ENCODE data around the gene PDE9A. TPM values are rescaled to one million over a fixed set of nuclear protein-coding genes. Genes with fewer than 3 reads are reported as not detected.

PDE9A gene
- total RNA-seq, 2 experiments from 2014 or later, result 4.7 to 6.1 TPM

- no peak for DNase-seq
- Mint-ChIP-seq H3K4me1 (peaks cover 36% of the 10 kb centered on the region), H3K27ac (no peak overlapping the region), H3K36me3 (ENCODE audit: low read depth) (no peaks in the 10 kb centered on the region), H3K4me3 (no peak overlapping the region), H3K27me3 (peaks cover 29% of the 10 kb centered on the region), H3K9me3 (no peaks in the 10 kb centered on the region)
- ChIA-PET POLR2A (no interaction called here), CTCF (no interaction called here)
Observed at GRCh38 chr21:42779431-42779861, 126.0 kb downstream of the PDE9A start.

- Mint-ChIP-seq H3K4me3 (no peak overlapping the region), H3K36me3 (ENCODE audit: low read depth) (no peaks in the 10 kb centered on the region), H3K4me1 (peaks cover 44% of the 10 kb centered on the region), H3K27ac (no peak overlapping the region), H3K27me3 (peaks cover 29% of the 10 kb centered on the region), H3K9me3 (no peaks in the 10 kb centered on the region)
- ChIA-PET POLR2A (interaction anchor here (0.7 kb wide), 1 partner anchor 17 kb away, joined by 5 read pairs; no protein-coding TSS in a partner anchor), CTCF (interaction anchor here (1.1 to 1.3 kb wide), 2 partner anchors 8 to 163 kb away, joined by 3 to 4 read pairs; no protein-coding TSS in a partner anchor)
- no peak for DNase-seq
Observed at GRCh38 chr21:42780617-42781016, 127.2 kb downstream of the PDE9A start.

- ChIA-PET POLR2A (interaction anchor here (0.5 to 0.7 kb wide), 2 partner anchors 16 to 29 kb away, joined by 3 to 5 read pairs; no protein-coding TSS in a partner anchor), CTCF (interaction anchor here (1.1 to 1.5 kb wide), 3 partner anchors 8 to 164 kb away, joined by 3 to 4 read pairs (median 3); no protein-coding TSS in a partner anchor)
- Mint-ChIP-seq H3K4me1 (peaks cover 44% of the 10 kb centered on the region), H3K36me3 (ENCODE audit: low read depth) (no peaks in the 10 kb centered on the region), H3K27ac (no peak overlapping the region), H3K9me3 (no peaks in the 10 kb centered on the region), H3K27me3 (peaks cover 29% of the 10 kb centered on the region), H3K4me3 (no peak overlapping the region)
- no peak for DNase-seq
Observed at GRCh38 chr21:42781150-42781970, 127.9 kb downstream of the PDE9A start.

- H3K36me3 Mint-ChIP-seq (ENCODE audit: low read depth), result peaks cover 2% of the 10 kb centered on the region
- DNase-seq, result no peak
- peaks cover 44% of the 10 kb centered on the region for H3K4me1 Mint-ChIP-seq
- ChIA-PET CTCF (interaction anchor here (1.1 to 1.5 kb wide), 2 partner anchors 9 to 15 kb away, joined by 3 read pairs; no protein-coding TSS in a partner anchor), POLR2A (interaction anchor here (0.5 kb wide), 1 partner anchor 29 kb away, joined by 3 read pairs; no protein-coding TSS in a partner anchor)
- no peak overlapping the region for H3K4me3 Mint-ChIP-seq
- H3K27ac Mint-ChIP-seq, result peak overlapping the region; percentile 100
- peaks cover 29% of the 10 kb centered on the region for H3K27me3 Mint-ChIP-seq
- peaks cover 4% of the 10 kb centered on the region for H3K9me3 Mint-ChIP-seq
Observed at GRCh38 chr21:42781971-42782722, 128.7 kb downstream of the PDE9A start.

GRCh38 chr21:42782723-42783242 is 129.4 kb downstream of the PDE9A start:
- ChIA-PET CTCF (interaction anchor here (1.5 kb wide), 1 partner anchor 16 kb away, joined by 3 read pairs; no protein-coding TSS in a partner anchor), POLR2A (no interaction called here)
- Mint-ChIP-seq H3K36me3 (ENCODE audit: low read depth) (peaks cover 2% of the 10 kb centered on the region), H3K27ac (peak overlapping the region; percentile 100), H3K4me3 (no peak overlapping the region), H3K4me1 (peaks cover 44% of the 10 kb centered on the region), H3K27me3 (peaks cover 29% of the 10 kb centered on the region), H3K9me3 (peaks cover 4% of the 10 kb centered on the region)
- DNase-seq, result no peak

GRCh38 chr21:42784276-42784675 is 130.9 kb downstream of the PDE9A start:
- ChIA-PET CTCF (interaction anchor here (0.6 kb wide), 1 partner anchor 63 kb away, joined by 3 read pairs; no protein-coding TSS in a partner anchor), POLR2A (no interaction called here)
- Mint-ChIP-seq H3K27me3 (peaks cover 29% of the 10 kb centered on the region), H3K9me3 (peaks cover 4% of the 10 kb centered on the region), H3K4me3 (peak overlapping the region; percentile 64), H3K36me3 (ENCODE audit: low read depth) (peaks cover 2% of the 10 kb centered on the region), H3K4me1 (peaks cover 44% of the 10 kb centered on the region), H3K27ac (peak overlapping the region; percentile 100)
- peak; percentile 11 for DNase-seq

GRCh38 chr21:42784896-42785451 is 131.6 kb downstream of the PDE9A start:
- Mint-ChIP-seq H3K9me3 (peaks cover 4% of the 10 kb centered on the region), H3K27ac (peak overlapping the region; percentile 92), H3K4me3 (no peak overlapping the region), H3K4me1 (peaks cover 44% of the 10 kb centered on the region), H3K36me3 (ENCODE audit: low read depth) (peaks cover 2% of the 10 kb centered on the region), H3K27me3 (peaks cover 24% of the 10 kb centered on the region)
- no peak for DNase-seq
- POLR2A ChIA-PET, result no interaction called here
- CTCF ChIA-PET, result no interaction called here

GRCh38 chr21:42785666-42786427 is 132.4 kb downstream of the PDE9A start:
- DNase-seq, result no peak

GRCh38 chr21:42786884-42787283 is 133.5 kb downstream of the PDE9A start:
- ChIA-PET POLR2A (no interaction called here), CTCF (no interaction called here)

More at GRCh38 chr21:42785666-42786427, 132.4 kb downstream of the PDE9A start:
- peaks cover 2% of the 10 kb centered on the region for H3K36me3 Mint-ChIP-seq (ENCODE audit: low read depth)
- POLR2A ChIA-PET, result interaction anchor here (0.6 kb wide), 1 partner anchor 563 kb away, joined by 4 read pairs; no protein-coding TSS in a partner anchor
- H3K27ac Mint-ChIP-seq, result peak overlapping the region; percentile 92
- peaks cover 21% of the 10 kb centered on the region for H3K27me3 Mint-ChIP-seq
- H3K9me3 Mint-ChIP-seq, result peaks cover 4% of the 10 kb centered on the region
- H3K4me3 Mint-ChIP-seq, result no peak overlapping the region
- CTCF ChIA-PET, result no interaction called here
- H3K4me1 Mint-ChIP-seq, result peaks cover 42% of the 10 kb centered on the region

GRCh38 chr21:42787613-42788012 is 134.2 kb downstream of the PDE9A start:
- ChIA-PET CTCF (interaction anchor here (0.7 kb wide), 1 partner anchor 39 kb away, joined by 3 read pairs; no protein-coding TSS in a partner anchor), POLR2A (no interaction called here)
- no peak overlapping the region for H3K4me3 Mint-ChIP-seq
- H3K36me3 Mint-ChIP-seq (ENCODE audit: low read depth), result peaks cover 2% of the 10 kb centered on the region
- peaks cover 27% of the 10 kb centered on the region for H3K4me1 Mint-ChIP-seq
- DNase-seq, result no peak
- no peak overlapping the region for H3K27ac Mint-ChIP-seq
- peaks cover 6% of the 10 kb centered on the region for H3K27me3 Mint-ChIP-seq
- peaks cover 4% of the 10 kb centered on the region for H3K9me3 Mint-ChIP-seq

More at GRCh38 chr21:42786884-42787283, 133.5 kb downstream of the PDE9A start:
- no peak for DNase-seq
- Mint-ChIP-seq H3K36me3 (ENCODE audit: low read depth) (peaks cover 2% of the 10 kb centered on the region), H3K4me3 (no peak overlapping the region), H3K27ac (no peak overlapping the region), H3K4me1 (peaks cover 34% of the 10 kb centered on the region), H3K9me3 (peaks cover 4% of the 10 kb centered on the region), H3K27me3 (peaks cover 13% of the 10 kb centered on the region)

- no peak overlapping the region for H3K27ac Mint-ChIP-seq
Observed at GRCh38 chr21:42790520-42791065, 137.2 kb downstream of the PDE9A start.

More at GRCh38 chr21:42790520-42791065, 137.2 kb downstream of the PDE9A start:
- Mint-ChIP-seq H3K4me3 (no peak overlapping the region), H3K27me3 (peaks cover 13% of the 10 kb centered on the region), H3K36me3 (ENCODE audit: low read depth) (peaks cover 2% of the 10 kb centered on the region), H3K9me3 (peaks cover 4% of the 10 kb centered on the region), H3K4me1 (peaks cover 3% of the 10 kb centered on the region)
- ChIA-PET POLR2A (no interaction called here), CTCF (no interaction called here)
- no peak for DNase-seq

Data from activated CD4-positive, alpha-beta T cell treated with anti-CD3 and anti-CD28 coated beads, Interleukin-2, amount 10 ng/mL, durations not matched to agents 7 days and 5 days (primary cell).